Calu3 (cell line): Measurements from ENCODE around the gene ACACB. TPM values are rescaled to one million over a fixed set of nuclear protein-coding genes. Genes with fewer than 3 reads are reported as not detected.

Experiments
- BruUV-seq: library from RNA; stranded (reverse); fragments of 400-500 nt; replicated peaks from 2 replicates; lab custom pipeline; 2021; lab: Mats Ljungman, UMichigan
- CTCF ChIA-PET: fragments of 300-600 bp; sonication (Branson Sonifier 250); formaldehyde crosslinking; loops from one replicate; lab custom pipeline; 2022; ENCODE audit warnings: antibody characterized with exemption; lab: Charles Lee
- DNase-seq: peaks from one replicate; pipeline ENCODE4 v3.0.0; 2022
- H3K27ac Mint-ChIP-seq: one replicate; pipeline ENCODE4 v1.8.0; 2022; ENCODE audit warnings: mixed read lengths; ENCODE audit not compliant: unreplicated experiment
- H3K27me3 Mint-ChIP-seq: one replicate; pipeline ENCODE4 v1.8.0; 2022; ENCODE audit warnings: mixed read lengths; ENCODE audit not compliant: unreplicated experiment
- H3K36me3 Mint-ChIP-seq: one replicate; pipeline ENCODE4 v1.8.0; 2022; ENCODE audit warnings: mild to moderate bottlenecking, moderate library complexity, mixed read lengths; ENCODE audit not compliant: insufficient read depth, unreplicated experiment
- H3K4me1 Mint-ChIP-seq: one replicate; pipeline ENCODE4 v1.8.0; 2022; ENCODE audit warnings: mild to moderate bottlenecking, low read depth, mixed read lengths; ENCODE audit not compliant: unreplicated experiment
- H3K4me3 Mint-ChIP-seq: one replicate; pipeline ENCODE4 v1.8.0; 2022; ENCODE audit warnings: mild to moderate bottlenecking, low read depth, moderate library complexity, mixed read lengths; ENCODE audit not compliant: unreplicated experiment
- H3K9me3 Mint-ChIP-seq: one replicate; pipeline ENCODE4 v1.8.0; 2022; ENCODE audit warnings: low read depth, mixed read lengths; ENCODE audit not compliant: unreplicated experiment
- CTCF ChIP-seq: fragments of 200-600 bp; IDR thresholded peaks from one replicate; pipeline ENCODE4 v1.8.0; 2022; ENCODE audit warnings: antibody characterized with exemption; ENCODE audit not compliant: unreplicated experiment
- intact Hi-C: fragments of 100-400 bp; cut with micrococcal nuclease; formaldehyde crosslinking; loops from one replicate; pipeline ENCODE4 v1.10.0; 2022; ENCODE audit not compliant: unreplicated experiment
- total RNA-seq: library from RNA; stranded (reverse); gene quantifications from 2 replicates; pipeline ENCODE4 v1.2.3, GENCODE V29; 2022

The ACACB gene
- total RNA-seq, 1 experiment from 2014 or later, result 6.2 TPM

- CTCF ChIA-PET, result interaction anchor here (0.6 kb wide), 2 partner anchors 20 to 385 kb away, joined by 4 to 5 read pairs; no protein-coding TSS in a partner anchor
- Mint-ChIP-seq H3K27ac (no peak overlapping the region), H3K36me3 (peaks cover 27% of the 10 kb centered on the region), H3K4me3 (no peak overlapping the region), H3K4me1 (peaks cover 13% of the 10 kb centered on the region), H3K27me3 (no peaks in the 10 kb centered on the region), H3K9me3 (no peaks in the 10 kb centered on the region)
- BruUV-seq, result no TSS peak
- DNase-seq, result no peak
- no peak for TF ChIP-seq CTCF
- intact Hi-C loops, result loop anchor here (5.0 to 10.0 kb wide), 4 partner anchors 125 to 527 kb away; partner anchors contain the start of genes ISCU and SART3
Measured at GRCh38 chr12:109089683-109090082, 26.7 kb upstream of the ACACB start.

- Mint-ChIP-seq H3K9me3 (no peaks in the 10 kb centered on the region), H3K27ac (peak overlapping the region; percentile 53), H3K4me1 (peaks cover 13% of the 10 kb centered on the region), H3K27me3 (no peaks in the 10 kb centered on the region), H3K36me3 (peaks cover 33% of the 10 kb centered on the region), H3K4me3 (peak overlapping the region; percentile 68)
- CTCF ChIA-PET, result interaction anchor here (0.6 to 1.1 kb wide), 3 partner anchors 9 to 520 kb away, joined by 3 to 4 read pairs (median 3); no protein-coding TSS in a partner anchor
- DNase-seq, result peak; percentile 21
- intact Hi-C loops, result loop anchor here (5.0 to 10.0 kb wide), 4 partner anchors 128 to 530 kb away; partner anchors contain the start of genes ISCU and SART3
- no TSS peak for BruUV-seq
- no peak for TF ChIP-seq CTCF
Measured at GRCh38 chr12:109092497-109093021, 23.8 kb upstream of the ACACB start.

GRCh38 chr12:109093022-109093918, 23.1 kb upstream of the ACACB start, which contains the start of gene ALKBH2:
Gene ALKBH2, minus strand, starts transcription at chr12:109093472. Its CDS starts 686 bp downstream, at chr12:109092786.
- CTCF ChIA-PET, result interaction anchor here (0.8 to 1.1 kb wide), 2 partner anchors 75 to 520 kb away, joined by 3 to 4 read pairs; no protein-coding TSS in a partner anchor
- intact Hi-C loops, result loop anchor here (5.0 to 10.0 kb wide), 4 partner anchors 128 to 531 kb away; partner anchors contain the start of genes ISCU and SART3
- Mint-ChIP-seq H3K36me3 (peaks cover 40% of the 10 kb centered on the region), H3K27ac (peak within 1 kb of the TSS; percentile 53), H3K9me3 (no peaks in the 10 kb centered on the region), H3K27me3 (no peaks in the 10 kb centered on the region), H3K4me3 (peak within 1 kb of the TSS; percentile 68), H3K4me1 (peaks cover 13% of the 10 kb centered on the region)
- peak; percentile 96 for DNase-seq
- BruUV-seq, result TSS peak; percentile 89
- peak; percentile 95 for TF ChIP-seq CTCF

GRCh38 chr12:109097140-109097434, 19.3 kb upstream of the ACACB start:
- Mint-ChIP-seq H3K36me3 (peaks cover 44% of the 10 kb centered on the region), H3K9me3 (no peaks in the 10 kb centered on the region), H3K4me1 (peaks cover 21% of the 10 kb centered on the region), H3K4me3 (peak overlapping the region; percentile 98), H3K27me3 (no peaks in the 10 kb centered on the region), H3K27ac (no peak overlapping the region)
- DNase-seq, result no peak
- no TSS peak for BruUV-seq
- CTCF ChIA-PET, result no interaction called here
- no peak for TF ChIP-seq CTCF
- intact Hi-C loops, result loop anchor here (10.0 kb wide), 3 partner anchors 132 to 432 kb away; no protein-coding TSS in a partner anchor
